K562 treated with DMSO at 1 percent for 48 hours (cell line): ENCODE results near the gene NUP54. TPM values are rescaled to one million over a fixed set of nuclear protein-coding genes. Genes with fewer than 3 reads are reported as not detected.

Experiments
- total RNA-seq: library from RNA; unstranded; fragments of 300-600 nt; gene quantifications from 2 replicates; pipeline ENCODE4 v1.2.3, GENCODE V29; 2022; ENCODE audit warnings: low replicate concordance; ENCODE audit errors: extremely low read depth

Gene NUP54, protein sequence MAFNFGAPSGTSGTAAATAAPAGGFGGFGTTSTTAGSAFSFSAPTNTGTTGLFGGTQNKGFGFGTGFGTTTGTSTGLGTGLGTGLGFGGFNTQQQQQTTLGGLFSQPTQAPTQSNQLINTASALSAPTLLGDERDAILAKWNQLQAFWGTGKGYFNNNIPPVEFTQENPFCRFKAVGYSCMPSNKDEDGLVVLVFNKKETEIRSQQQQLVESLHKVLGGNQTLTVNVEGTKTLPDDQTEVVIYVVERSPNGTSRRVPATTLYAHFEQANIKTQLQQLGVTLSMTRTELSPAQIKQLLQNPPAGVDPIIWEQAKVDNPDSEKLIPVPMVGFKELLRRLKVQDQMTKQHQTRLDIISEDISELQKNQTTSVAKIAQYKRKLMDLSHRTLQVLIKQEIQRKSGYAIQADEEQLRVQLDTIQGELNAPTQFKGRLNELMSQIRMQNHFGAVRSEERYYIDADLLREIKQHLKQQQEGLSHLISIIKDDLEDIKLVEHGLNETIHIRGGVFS
- total RNA-seq = not detected in 2 replicates

DNA sequence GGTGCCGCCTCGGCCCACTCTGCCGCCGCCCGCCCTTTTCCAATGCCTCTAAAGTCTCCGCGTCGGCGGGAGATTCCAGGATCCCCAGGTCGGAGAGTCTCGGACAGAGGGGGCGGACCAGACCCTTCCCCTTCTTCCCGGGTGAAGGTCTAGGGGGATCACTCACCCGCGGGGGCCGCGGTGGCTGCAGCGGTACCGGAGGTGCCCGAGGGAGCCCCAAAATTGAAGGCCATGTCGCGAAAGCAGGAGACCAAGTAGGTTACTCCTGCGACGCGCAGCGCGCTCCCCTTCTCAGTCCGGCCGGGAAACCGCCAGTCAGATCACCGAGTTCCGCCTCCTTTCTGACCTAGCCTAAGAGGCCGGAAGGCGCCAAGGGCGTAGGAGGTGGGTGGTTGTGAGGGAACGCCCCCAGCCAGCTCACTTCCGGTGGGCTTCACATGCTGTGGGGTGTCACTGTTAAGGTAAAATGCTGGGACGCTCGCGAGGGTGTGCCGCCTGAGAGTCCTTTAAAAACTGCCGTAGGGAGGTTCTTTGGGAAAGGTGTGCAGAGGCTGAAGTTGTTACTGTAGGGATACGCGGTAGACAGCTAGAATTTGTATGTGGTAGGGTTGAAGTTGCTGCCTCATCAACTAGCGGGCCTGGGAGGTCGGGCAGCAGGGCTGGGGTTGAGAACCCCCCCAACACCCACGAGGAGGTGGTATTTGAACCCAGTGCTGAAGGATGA lies at the start of gene NUP54:
Gene NUP54 (minus strand): TSS at position 256 of the 724 bp plus-strand sequence. CDS start 23 bp downstream, at position 233.

DNA sequence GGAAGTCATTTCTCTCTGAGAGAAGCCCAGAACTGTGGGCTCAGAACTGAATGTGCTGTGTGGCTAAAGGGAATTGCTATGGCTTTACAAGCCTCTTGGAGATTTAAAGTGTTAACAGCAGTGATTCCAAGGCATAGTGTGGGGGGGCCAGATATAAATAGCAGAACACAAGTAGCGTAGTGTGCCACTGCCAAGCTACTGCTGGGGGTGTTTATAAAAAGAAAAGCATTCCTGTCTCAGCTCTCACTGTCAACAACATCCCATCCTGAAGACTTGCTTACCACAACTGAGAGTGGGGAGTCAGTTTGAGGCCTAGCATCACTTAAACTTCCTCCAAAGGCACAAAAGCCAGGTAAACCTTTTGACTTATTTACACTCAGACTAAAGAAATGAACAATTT lies 73.7 kb downstream of the NUP54 start, which contains the start of gene ART3:
Gene ART3 (plus strand): TSS at position 242 of the 400 bp plus-strand sequence. CDS start 1,181 bp downstream, outside the sequence.

Other genes with a start within 250 kb of the NUP54 start
- not detected in 2 replicates for gene PPEF2, start 245.9 kb downstream of the NUP54 start, total RNA-seq
- gene NAAA, start 207.4 kb downstream of the NUP54 start, total RNA-seq = not detected in 2 replicates
- gene SDAD1, start 157.5 kb downstream of the NUP54 start, total RNA-seq = not detected in 2 replicates
- not detected in 2 replicates for gene CXCL9, start 140.9 kb downstream of the NUP54 start, total RNA-seq
- not detected in 2 replicates for gene CXCL10, start 124.9 kb downstream of the NUP54 start, total RNA-seq
- gene CXCL11, start 112.3 kb downstream of the NUP54 start, total RNA-seq = not detected in 2 replicates
- gene ART3, start 73.7 kb downstream of the NUP54 start, total RNA-seq = not detected in 2 replicates
- gene SCARB2, start 65.4 kb upstream of the NUP54 start, total RNA-seq = not detected in 2 replicates
- gene FAM47E, start 103.3 kb upstream of the NUP54 start, total RNA-seq = not detected in 2 replicates
- gene STBD1, start 158.3 kb upstream of the NUP54 start, total RNA-seq = not detected in 2 replicates